BE2C (cell line): Measurements from ENCODE around the gene MAPKAP1.

Source experiments
- DNase-seq: peaks from one replicate; pipeline ENCODE4 v3.0.0-alpha.2; 2020
- H3K27me3 ChIP-seq: fragments of 250-450 bp; sonication (Bioruptor Pico); 2 replicates; pipeline ENCODE4 v1.5.1; 2020; ENCODE audit warnings: mild to moderate bottlenecking
- H3K36me3 ChIP-seq: fragments of 250-450 bp; sonication (Bioruptor Pico); 2 replicates; pipeline ENCODE4 v1.5.1; 2020; ENCODE audit warnings: mild to moderate bottlenecking
- H3K4me1 ChIP-seq: fragments of 250-450 bp; sonication (Bioruptor Pico); 2 replicates; pipeline ENCODE4 v1.5.1; 2020
- H3K4me3 ChIP-seq: 2 replicates; pipeline ENCODE4 v1.5.1; 2011; ENCODE audit warnings: low read depth, low read length
- H3K9me3 ChIP-seq: fragments of 250-450 bp; sonication (Bioruptor Pico); 2 replicates; pipeline ENCODE4 v1.5.1; 2020
- TF ChIP-seq, protein P1 (sequence below): IDR thresholded peaks from 2 replicates; pipeline ENCODE4 v1.5.1; 2012; ENCODE audit warnings: mild to moderate bottlenecking, low read depth, low read length

The MAPKAP1 gene

DNA sequence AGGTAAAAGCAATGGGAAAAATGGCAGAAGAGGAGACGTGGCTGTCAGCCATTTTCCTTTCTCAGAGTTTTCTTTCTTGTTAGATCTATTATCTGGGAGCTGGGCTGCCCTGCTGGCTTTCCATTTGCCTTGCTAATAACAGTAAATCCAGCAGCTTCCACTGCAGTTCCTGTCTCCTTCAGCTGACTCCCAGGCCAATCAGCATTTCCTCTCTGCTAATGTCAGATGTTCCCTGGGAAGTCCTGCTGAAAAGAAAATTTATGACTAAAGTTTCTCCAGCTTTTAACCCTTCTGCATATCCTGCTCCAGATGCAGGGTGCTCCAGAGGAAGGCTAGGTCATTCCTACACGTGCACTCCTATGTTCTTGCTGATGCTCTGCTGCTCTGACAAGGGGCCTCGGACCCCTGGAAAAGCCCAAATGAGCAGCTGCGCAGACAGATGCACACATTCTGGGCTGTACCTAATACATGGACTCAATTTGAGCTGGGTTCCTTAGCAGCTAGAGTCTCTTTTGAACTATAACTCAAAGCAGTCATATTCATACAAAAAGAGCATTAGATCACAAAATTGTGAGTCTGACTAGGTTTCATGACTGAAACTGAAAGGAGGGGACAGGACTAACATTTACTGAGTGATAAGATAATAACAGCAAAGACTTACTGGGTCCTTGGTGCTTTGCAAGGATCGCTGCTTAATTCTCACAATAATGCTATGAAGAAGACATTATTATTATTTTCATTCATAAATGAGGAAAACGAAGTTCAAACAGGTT lies 182.2 kb downstream of the MAPKAP1 start:
- no peaks in the 10 kb centered on the region; the same call in 1 of the 2 replicates for H3K36me3 ChIP-seq
- DNase-seq = no peak
- no peaks in the 10 kb centered on the region for H3K4me1 ChIP-seq
- no peak overlapping the region for H3K4me3 ChIP-seq
- H3K27me3 ChIP-seq = no peaks in the 10 kb centered on the region
- H3K9me3 ChIP-seq = no peaks in the 10 kb centered on the region
- TF ChIP-seq, protein P1, sequence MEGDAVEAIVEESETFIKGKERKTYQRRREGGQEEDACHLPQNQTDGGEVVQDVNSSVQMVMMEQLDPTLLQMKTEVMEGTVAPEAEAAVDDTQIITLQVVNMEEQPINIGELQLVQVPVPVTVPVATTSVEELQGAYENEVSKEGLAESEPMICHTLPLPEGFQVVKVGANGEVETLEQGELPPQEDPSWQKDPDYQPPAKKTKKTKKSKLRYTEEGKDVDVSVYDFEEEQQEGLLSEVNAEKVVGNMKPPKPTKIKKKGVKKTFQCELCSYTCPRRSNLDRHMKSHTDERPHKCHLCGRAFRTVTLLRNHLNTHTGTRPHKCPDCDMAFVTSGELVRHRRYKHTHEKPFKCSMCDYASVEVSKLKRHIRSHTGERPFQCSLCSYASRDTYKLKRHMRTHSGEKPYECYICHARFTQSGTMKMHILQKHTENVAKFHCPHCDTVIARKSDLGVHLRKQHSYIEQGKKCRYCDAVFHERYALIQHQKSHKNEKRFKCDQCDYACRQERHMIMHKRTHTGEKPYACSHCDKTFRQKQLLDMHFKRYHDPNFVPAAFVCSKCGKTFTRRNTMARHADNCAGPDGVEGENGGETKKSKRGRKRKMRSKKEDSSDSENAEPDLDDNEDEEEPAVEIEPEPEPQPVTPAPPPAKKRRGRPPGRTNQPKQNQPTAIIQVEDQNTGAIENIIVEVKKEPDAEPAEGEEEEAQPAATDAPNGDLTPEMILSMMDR = no peak

DNA sequence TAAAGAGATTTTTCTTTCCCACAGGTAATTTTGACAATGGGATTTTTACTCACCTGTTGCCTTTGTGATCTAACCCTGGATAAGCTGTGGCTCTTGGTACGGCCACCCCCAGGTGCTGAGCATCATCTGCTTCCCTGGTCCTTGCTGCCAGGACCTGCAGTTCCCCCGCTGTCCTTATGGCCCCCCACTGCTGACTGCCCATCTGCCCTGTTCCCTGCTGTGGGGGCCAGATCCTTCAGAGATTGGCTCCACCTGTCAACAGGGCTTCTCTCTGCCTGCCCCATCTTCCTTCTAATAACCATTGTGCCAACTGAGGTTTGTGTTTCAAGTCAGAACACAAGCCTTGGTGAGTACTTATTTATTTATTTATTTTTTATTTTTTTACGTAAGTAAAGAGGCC lies 183.3 kb downstream of the MAPKAP1 start:
- no peak for DNase-seq
- TF ChIP-seq, protein P1 = no peak
- H3K4me1 ChIP-seq = no peaks in the 10 kb centered on the region
- no peaks in the 10 kb centered on the region; the same call in 1 of the 2 replicates for H3K36me3 ChIP-seq
- H3K27me3 ChIP-seq = no peaks in the 10 kb centered on the region
- H3K4me3 ChIP-seq = no peak overlapping the region
- H3K9me3 ChIP-seq = no peaks in the 10 kb centered on the region

DNA sequence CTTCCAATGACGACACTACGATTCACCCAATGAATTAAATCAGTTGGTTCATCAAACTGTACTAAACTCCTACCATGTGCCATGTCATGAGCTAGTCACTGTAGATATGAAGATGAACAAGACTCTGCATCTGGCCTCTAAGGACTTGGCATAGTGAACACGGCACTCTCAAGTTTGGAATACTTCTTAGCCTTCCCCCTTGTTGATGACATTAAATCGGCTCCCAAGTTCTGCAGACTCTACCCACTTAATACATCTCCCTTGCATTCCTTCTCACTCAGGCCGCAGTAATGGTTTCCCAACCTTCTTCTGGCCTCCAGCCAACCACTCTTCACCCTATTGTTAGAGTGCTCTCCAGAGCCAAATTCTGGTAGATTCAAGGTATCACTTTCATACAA lies 184.7 kb downstream of the MAPKAP1 start:
- Histone ChIP-seq H3K4me1 (no peaks in the 10 kb centered on the region), H3K36me3 (no peaks in the 10 kb centered on the region; the same call in 1 of the 2 replicates), H3K4me3 (no peak overlapping the region), H3K9me3 (no peaks in the 10 kb centered on the region), H3K27me3 (no peaks in the 10 kb centered on the region)
- TF ChIP-seq, protein P1 = no peak
- no peak for DNase-seq

DNA sequence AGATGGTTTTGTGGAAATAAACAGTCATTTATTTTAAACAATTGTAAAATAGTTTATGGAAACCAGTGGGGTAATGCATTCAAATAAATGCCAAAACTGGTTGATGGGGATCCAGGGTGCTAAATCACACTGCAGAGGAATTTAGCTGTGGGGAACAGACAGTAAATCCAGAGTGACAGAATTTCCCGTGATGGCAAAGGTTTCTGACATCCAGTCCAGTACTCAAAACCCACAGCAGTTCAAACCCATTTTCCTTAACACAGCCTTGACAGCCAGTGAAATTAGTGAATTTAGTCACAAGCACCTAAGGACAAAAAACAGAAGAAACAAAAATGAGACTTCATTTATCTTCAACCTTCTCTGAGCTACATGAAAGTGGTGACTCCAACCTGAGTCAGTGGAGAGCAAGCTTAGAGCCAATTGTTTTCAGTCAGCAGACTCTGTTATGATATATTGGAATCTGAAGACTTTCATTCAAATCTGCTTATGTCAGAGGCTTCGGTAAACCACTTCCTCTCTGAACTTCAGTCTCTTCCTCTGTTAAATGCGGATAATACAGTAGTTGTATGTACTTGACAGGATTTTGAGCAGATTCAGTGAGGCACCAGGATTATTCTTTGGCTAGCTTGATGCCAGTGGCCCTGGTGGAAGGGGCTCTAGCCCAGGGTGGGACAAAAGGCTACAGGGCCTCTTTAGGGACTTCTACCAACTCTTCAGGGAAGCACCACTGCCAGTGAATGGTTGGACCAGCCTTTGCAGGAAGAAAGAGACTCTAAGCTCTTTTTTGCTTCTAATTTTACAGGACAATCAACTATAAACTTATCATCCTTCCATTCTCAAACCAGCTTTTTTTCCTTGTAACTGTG lies 185.3 kb downstream of the MAPKAP1 start:
- Histone ChIP-seq H3K36me3 (no peaks in the 10 kb centered on the region; the same call in 1 of the 2 replicates), H3K27me3 (no peaks in the 10 kb centered on the region), H3K4me1 (no peaks in the 10 kb centered on the region), H3K4me3 (no peak overlapping the region), H3K9me3 (no peaks in the 10 kb centered on the region)
- DNase-seq = no peak
- TF ChIP-seq, protein P1 = no peak

DNA sequence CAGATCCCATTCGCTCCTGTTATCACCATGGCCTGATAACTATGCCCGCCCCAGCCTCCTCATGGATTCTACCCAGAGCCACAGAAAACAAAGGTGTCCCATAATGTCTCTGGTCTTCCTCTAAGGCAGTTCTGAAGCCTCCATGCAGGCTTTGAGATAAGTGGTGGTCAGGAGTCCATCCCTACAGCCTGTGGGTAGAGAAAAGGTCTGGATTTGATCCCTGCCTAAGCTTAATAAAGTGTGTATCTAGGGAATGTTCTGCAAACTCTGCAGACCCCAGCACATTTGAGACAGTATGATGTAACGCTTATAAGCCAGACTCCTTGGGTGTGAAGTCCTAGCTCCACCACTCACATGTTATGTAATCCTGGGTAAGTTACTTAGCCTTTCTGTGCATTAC lies 187.3 kb downstream of the MAPKAP1 start:
- DNase-seq = no peak
- Histone ChIP-seq H3K36me3 (no peaks in the 10 kb centered on the region; the same call in 1 of the 2 replicates), H3K9me3 (no peaks in the 10 kb centered on the region), H3K4me3 (no peak overlapping the region), H3K27me3 (no peaks in the 10 kb centered on the region), H3K4me1 (no peaks in the 10 kb centered on the region)
- TF ChIP-seq, protein P1 = no peak

DNA sequence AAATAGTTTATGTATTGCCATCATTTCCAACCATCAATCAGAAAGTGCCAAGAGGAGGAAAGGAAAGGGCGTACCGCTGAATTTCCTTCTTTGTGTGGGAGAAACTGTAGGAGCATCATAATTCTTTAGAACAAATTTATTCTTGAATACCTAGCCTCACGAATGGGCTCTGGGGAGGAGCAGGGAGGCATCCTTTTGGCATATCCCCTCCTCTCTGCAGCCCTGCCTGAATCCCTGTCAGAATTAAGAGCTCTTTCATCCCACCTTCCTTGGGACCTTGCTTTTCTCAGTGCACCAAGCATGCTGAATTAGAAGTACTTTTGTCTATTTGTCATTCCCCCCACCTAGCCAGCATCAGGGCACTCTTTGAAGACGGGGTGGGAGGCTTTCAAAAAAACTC lies 189.4 kb downstream of the MAPKAP1 start:
- Histone ChIP-seq H3K4me3 (no peak overlapping the region), H3K36me3 (no peaks in the 10 kb centered on the region; the same call in 1 of the 2 replicates), H3K27me3 (no peaks in the 10 kb centered on the region), H3K4me1 (no peaks in the 10 kb centered on the region), H3K9me3 (no peaks in the 10 kb centered on the region)
- TF ChIP-seq, protein P1 = no peak
- DNase-seq = no peak
